ENCODE results near the gene ABLIM2.

DNA sequence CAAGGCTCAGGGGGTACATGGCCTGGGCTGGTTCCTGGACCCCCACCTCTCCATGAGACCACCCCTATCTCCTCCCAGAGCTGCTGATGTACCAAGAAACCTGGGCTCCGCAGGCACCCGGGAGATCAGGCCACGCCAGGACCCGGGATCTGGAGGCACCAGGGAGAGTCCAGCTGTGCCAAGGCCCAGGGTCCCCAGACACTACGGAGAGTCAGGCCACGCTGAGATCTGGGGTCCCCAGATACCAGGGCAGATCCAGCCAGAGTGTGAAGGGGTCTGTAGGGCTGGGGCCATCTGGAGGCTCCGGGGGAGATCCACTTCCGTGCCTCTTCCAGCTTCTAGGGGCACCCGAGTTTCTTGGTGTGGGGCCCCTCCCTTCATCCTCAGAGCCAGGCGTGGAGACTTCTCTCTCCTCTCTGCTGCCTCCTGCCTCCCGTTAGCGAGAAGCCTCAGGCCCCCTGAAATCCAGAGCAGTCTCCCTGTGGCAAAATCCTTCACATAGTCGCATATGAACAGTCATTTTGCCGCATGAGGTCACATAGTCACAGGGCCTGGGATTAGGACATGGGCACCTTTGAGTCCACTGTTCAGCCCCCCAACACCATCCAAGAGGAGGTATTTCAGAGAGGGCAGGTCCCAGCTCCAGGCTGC, 9.7 kb downstream of the ABLIM2 start:
- TF ChIP-seq, protein P1, sequence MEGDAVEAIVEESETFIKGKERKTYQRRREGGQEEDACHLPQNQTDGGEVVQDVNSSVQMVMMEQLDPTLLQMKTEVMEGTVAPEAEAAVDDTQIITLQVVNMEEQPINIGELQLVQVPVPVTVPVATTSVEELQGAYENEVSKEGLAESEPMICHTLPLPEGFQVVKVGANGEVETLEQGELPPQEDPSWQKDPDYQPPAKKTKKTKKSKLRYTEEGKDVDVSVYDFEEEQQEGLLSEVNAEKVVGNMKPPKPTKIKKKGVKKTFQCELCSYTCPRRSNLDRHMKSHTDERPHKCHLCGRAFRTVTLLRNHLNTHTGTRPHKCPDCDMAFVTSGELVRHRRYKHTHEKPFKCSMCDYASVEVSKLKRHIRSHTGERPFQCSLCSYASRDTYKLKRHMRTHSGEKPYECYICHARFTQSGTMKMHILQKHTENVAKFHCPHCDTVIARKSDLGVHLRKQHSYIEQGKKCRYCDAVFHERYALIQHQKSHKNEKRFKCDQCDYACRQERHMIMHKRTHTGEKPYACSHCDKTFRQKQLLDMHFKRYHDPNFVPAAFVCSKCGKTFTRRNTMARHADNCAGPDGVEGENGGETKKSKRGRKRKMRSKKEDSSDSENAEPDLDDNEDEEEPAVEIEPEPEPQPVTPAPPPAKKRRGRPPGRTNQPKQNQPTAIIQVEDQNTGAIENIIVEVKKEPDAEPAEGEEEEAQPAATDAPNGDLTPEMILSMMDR (IDR thresholded peaks at IDR 0.05; ENCODE audit: insufficient read depth, low read length, poor library complexity, severe bottlenecking) = no peak
- TF ChIP-seq EZH2phosphoT487 (conservative IDR thresholded peaks at IDR 0.05; ENCODE audit: low read length) = no peak
